LNCaP clone FGC (cell line): Measurements from ENCODE around the gene PLIN3.
"Not testable (repeated sequence)": the region's sequence is repeated elsewhere in the genome, so short reads cannot be mapped to it uniquely, and the experiment has no call there.

Experiments used
- DNase-seq: peaks from one replicate; pipeline ENCODE4 v3.0.0-alpha.2; 2011; ENCODE audit warnings: low read depth
- H3K4me3 ChIP-seq: 2 replicates; pipeline ENCODE4 v1.5.1; 2011; ENCODE audit warnings: mild to moderate bottlenecking, low read depth, low read length, control low read depth
- CTCF ChIP-seq: IDR thresholded peaks from 2 replicates; pipeline ENCODE4 v1.5.1; 2012; ENCODE audit warnings: mild to moderate bottlenecking; ENCODE audit not compliant: control insufficient read depth, insufficient read depth; ENCODE audit errors: extremely low read depth

PLIN3 gene

GRCh38 chr19:4866595-4867424 is 657 bp downstream of the PLIN3 start:
- H3K4me3 ChIP-seq = peak overlapping the region; percentile 93
- no peak for DNase-seq
- no peak for TF ChIP-seq CTCF

- DNase-seq = peak; percentile 77
- TF ChIP-seq CTCF = no peak
- no peak overlapping the region for H3K4me3 ChIP-seq
These were observed 6.3 kb downstream of the PLIN3 start for GRCh38 chr19:4861147-4861546.

GRCh38 chr19:4859697-4860096 is 7.8 kb downstream of the PLIN3 start:
- TF ChIP-seq CTCF = no peak
- no peak overlapping the region for H3K4me3 ChIP-seq
- DNase-seq = no peak

GRCh38 chr19:4856468-4856867 is 11.0 kb downstream of the PLIN3 start:
- not testable (repeated sequence) for DNase-seq, H3K4me3 ChIP-seq

- not testable (repeated sequence) for H3K4me3 ChIP-seq, DNase-seq
These were observed 14.0 kb downstream of the PLIN3 start for GRCh38 chr19:4853506-4853905.

GRCh38 chr19:4852484-4852883 is 15.0 kb downstream of the PLIN3 start:
- no peak for DNase-seq
- TF ChIP-seq CTCF = no peak
- no peak overlapping the region for H3K4me3 ChIP-seq

- no peak overlapping the region for H3K4me3 ChIP-seq
- DNase-seq = no peak
- TF ChIP-seq CTCF = peak; percentile 75
These were observed 15.7 kb downstream of the PLIN3 start for GRCh38 chr19:4851551-4852290.

- DNase-seq = no peak
- no peak overlapping the region for H3K4me3 ChIP-seq
- no peak for TF ChIP-seq CTCF
These were observed 18.4 kb downstream of the PLIN3 start for GRCh38 chr19:4849019-4849418.
